Measurements from ENCODE around the gene HOXD1.

Gene HOXD1

DNA sequence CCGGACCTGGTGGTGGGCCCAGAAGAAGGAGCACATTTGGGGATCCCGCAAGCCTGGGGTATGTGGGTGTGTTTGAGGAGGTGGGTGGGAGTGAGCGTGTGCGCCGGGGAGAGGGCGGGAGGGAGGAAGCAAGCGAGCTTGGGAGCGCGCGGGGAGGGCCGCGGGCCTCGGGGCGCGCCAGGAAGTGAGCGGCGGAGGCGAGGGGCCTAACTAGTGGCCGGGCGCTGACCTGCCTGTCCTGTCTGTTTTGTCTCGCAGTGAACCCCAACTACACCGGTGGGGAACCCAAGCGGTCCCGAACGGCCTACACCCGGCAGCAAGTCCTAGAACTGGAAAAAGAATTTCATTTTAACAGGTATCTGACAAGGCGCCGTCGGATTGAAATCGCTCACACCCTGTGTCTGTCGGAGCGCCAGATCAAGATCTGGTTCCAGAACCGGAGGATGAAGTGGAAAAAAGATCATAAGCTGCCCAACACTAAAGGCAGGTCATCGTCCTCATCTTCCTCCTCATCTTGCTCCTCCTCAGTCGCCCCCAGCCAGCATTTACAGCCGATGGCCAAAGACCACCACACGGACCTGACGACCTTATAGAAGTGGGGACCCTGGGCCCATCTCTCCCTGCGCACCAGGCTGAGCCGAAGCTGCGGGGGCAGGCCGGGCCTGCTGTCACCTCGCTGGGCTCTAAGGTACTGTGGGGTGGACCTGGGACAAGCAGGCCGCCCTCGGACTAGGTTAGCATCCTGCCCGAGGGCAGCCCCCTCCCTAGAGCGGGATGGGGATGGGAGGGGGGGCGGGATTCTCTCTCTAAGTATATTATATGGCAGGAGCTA lies 35.9 kb upstream of the HOXD1 start:
- in situ Hi-C loops (cut with HindIII; ENCODE audit: low pct_ligation_motif_present, low sequenced_read_pairs), result no loop called here
- TF ChIP-seq CTCF (IDR thresholded peaks at IDR 0.05; ENCODE audit: low read depth, low read length, missing control alignments), result no peak
- H3K36me3 ChIP-seq (replicated peaks), result no peaks in the 10 kb centered on the region
- peaks cover 94% of the 10 kb centered on the region for H3K27me3 ChIP-seq (replicated peaks)
- H3K27ac ChIP-seq, result no peak overlapping the region
- no peak for DNase-seq
- peak overlapping the region; percentile 35 for H3K4me3 ChIP-seq (ENCODE audit: low read depth, low read length)

DNA sequence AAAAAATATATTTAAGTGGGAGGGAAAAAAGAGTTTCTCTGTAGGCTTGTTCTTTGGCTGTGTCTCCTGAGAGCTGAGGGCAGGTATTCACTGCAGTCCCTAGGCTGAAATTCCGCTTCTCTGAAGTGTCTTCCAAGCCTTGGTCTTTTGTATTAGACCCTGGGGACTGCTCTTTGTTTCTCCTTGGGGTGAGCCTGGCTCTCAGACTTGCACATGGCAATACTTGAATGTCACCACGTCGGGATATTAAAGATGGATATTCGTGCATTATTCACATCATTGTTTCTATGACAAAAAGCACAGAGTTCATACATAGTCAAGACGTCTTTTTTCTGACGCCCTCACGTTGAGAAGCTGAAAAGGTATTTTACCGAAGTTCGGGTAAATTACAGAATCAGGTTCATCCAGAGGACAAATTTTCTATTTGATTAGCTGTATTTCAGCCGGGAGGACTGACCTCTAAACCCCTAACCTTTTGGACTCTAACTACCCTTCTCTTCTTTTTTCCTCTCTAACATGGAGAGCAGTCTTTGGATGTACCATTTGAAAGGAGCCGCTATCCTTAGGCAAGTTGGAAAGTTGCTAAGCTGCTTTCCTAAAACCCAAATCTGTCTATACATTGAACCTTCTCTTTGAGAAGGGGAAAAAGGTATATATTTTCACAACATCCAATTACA lies 33.8 kb upstream of the HOXD1 start:
- no peak for TF ChIP-seq CTCF (IDR thresholded peaks at IDR 0.05; ENCODE audit: low read depth, low read length, missing control alignments)
- H3K27ac ChIP-seq, result no peak overlapping the region
- H3K27me3 ChIP-seq (replicated peaks), result peaks cover 91% of the 10 kb centered on the region
- in situ Hi-C loops (cut with HindIII; ENCODE audit: low pct_ligation_motif_present, low sequenced_read_pairs), result no loop called here
- H3K36me3 ChIP-seq (replicated peaks), result no peaks in the 10 kb centered on the region
- DNase-seq, result no peak
- no peak overlapping the region for H3K4me3 ChIP-seq (ENCODE audit: low read depth, low read length)

GRCh38 chr2:176155356-176156044 lies 33.0 kb upstream of the HOXD1 start:
- Histone ChIP-seq H3K27me3 (replicated peaks) (peaks cover 91% of the 10 kb centered on the region), H3K36me3 (replicated peaks) (no peaks in the 10 kb centered on the region), H3K4me3 (ENCODE audit: low read depth, low read length) (no peak overlapping the region), H3K27ac (no peak overlapping the region)
- DNase-seq, result no peak
- in situ Hi-C loops (cut with HindIII; ENCODE audit: low pct_ligation_motif_present, low sequenced_read_pairs), result no loop called here
- TF ChIP-seq CTCF (IDR thresholded peaks at IDR 0.05; ENCODE audit: low read depth, low read length, missing control alignments), result no peak

GRCh38 chr2:176156301-176156806 lies 32.1 kb upstream of the HOXD1 start:
- in situ Hi-C loops (cut with HindIII; ENCODE audit: low pct_ligation_motif_present, low sequenced_read_pairs), result no loop called here
- Histone ChIP-seq H3K27me3 (replicated peaks) (peaks cover 91% of the 10 kb centered on the region), H3K36me3 (replicated peaks) (no peaks in the 10 kb centered on the region)

More at GRCh38 chr2:176156301-176156806, 32.1 kb upstream of the HOXD1 start:
- Histone ChIP-seq H3K4me3 (ENCODE audit: low read depth, low read length) (no peak overlapping the region), H3K27ac (no peak overlapping the region)
- TF ChIP-seq CTCF (IDR thresholded peaks at IDR 0.05; ENCODE audit: low read depth, low read length, missing control alignments), result no peak
- no peak for DNase-seq
